Measurements from ENCODE around the gene HYAL2.

The HYAL2 gene

GRCh38 chr3:50339485-50340146 is 17.1 kb upstream of the HYAL2 start:
- Histone ChIP-seq H3K4me1 (ENCODE audit: control insufficient read depth, insufficient read depth, low read length) (no peaks in the 10 kb centered on the region; the same call in 1 of the 2 replicates), H3K4me3 (ENCODE audit: low read depth, low read length) (no peak overlapping the region)
- POLR2A ChIA-PET = interaction anchor here (1.3 kb wide), 1 partner anchor 12 kb away, joined by 3 read pairs; the partner anchor contains the start of gene TUSC2

GRCh38 chr3:50338965-50339364 is 16.4 kb upstream of the HYAL2 start:
- Histone ChIP-seq H3K36me3 (ENCODE audit: control insufficient read depth in 2 of 2, insufficient read depth in 1 of 2, low read length in 2 of 2) (peaks cover 0 to 27% of the 10 kb centered on the region in 2 experiments; a peak in 2 of 3 replicates), H3K4me1 (ENCODE audit: control insufficient read depth, insufficient read depth, low read length) (no peaks in the 10 kb centered on the region; the same call in 1 of the 2 replicates), H3K4me3 (ENCODE audit: low read depth, low read length) (no peak overlapping the region), H3K27ac (ENCODE audit: extremely low read depth, low read depth, low read length) (no peak overlapping the region), H3K9me3 (ENCODE audit: control insufficient read depth, insufficient read depth, low read depth, low read length) (no peaks in the 10 kb centered on the region)
- TF ChIP-seq ZNF366 (tag by site-specific recombination; conservative IDR thresholded peaks at IDR 0.05) (no peak), MZF1 (tag by site-specific recombination; IDR thresholded peaks at IDR 0.05; ENCODE audit: borderline replicate concordance) (no peak), ZNF549 (tag by site-specific recombination; IDR thresholded peaks at IDR 0.05) (no peak), ZBTB20 (tag by site-specific recombination; IDR thresholded peaks at IDR 0.05) (no peak), ZNF660 (tag by site-specific recombination; IDR thresholded peaks at IDR 0.05) (no peak), ZBTB21 (tag by site-specific recombination; IDR thresholded peaks at IDR 0.05) (no peak), ZNF768 (tag by site-specific recombination; IDR thresholded peaks at IDR 0.05) (no peak), ZNF280D (tag by site-specific recombination; IDR thresholded peaks at IDR 0.05) (no peak), ZNF202 (tag by site-specific recombination; IDR thresholded peaks at IDR 0.05; ENCODE audit: borderline replicate concordance) (no peak), ZNF169 (tag by site-specific recombination; IDR thresholded peaks at IDR 0.05) (no peak), ZBTB48 (tag by site-specific recombination; IDR thresholded peaks at IDR 0.05) (no peak), ZNF580 (tag by site-specific recombination; IDR thresholded peaks at IDR 0.05) (no peak), ZNF140 (tag by site-specific recombination; IDR thresholded peaks at IDR 0.05) (no peak), SCRT2 (tag by site-specific recombination; IDR thresholded peaks at IDR 0.05) (no peak), ZXDB (tag by site-specific recombination; IDR thresholded peaks at IDR 0.05) (no peak), TSHZ1 (tag by site-specific recombination; IDR thresholded peaks at IDR 0.05; ENCODE audit: borderline replicate concordance) (no peak), ZNF311 (tag by site-specific recombination; IDR thresholded peaks at IDR 0.05; ENCODE audit: borderline replicate concordance) (no peak)
- ChIA-PET POLR2A (no interaction called here), CTCF (no interaction called here)

More at GRCh38 chr3:50339485-50340146, 17.1 kb upstream of the HYAL2 start:
- no peak for TF ChIP-seq PRDM1 (tag by site-specific recombination; IDR thresholded peaks at IDR 0.05)
- peak; percentile 43 for TF ChIP-seq GLIS1 (tag by site-specific recombination; IDR thresholded peaks at IDR 0.05)
- TF ChIP-seq SCRT2 (tag by site-specific recombination; IDR thresholded peaks at IDR 0.05) = peak; percentile 61; the same call in 1 of the 2 replicates
- TF ChIP-seq ZIC2 (tag by site-specific recombination; IDR thresholded peaks at IDR 0.05) = peak; percentile 59
- H3K36me3 ChIP-seq (ENCODE audit: control insufficient read depth in 2 of 2, insufficient read depth in 1 of 2, low read length in 2 of 2) = peaks cover 0 to 21% of the 10 kb centered on the region in 2 experiments; a peak in 2 of 3 replicates
- no peaks in the 10 kb centered on the region for H3K9me3 ChIP-seq (ENCODE audit: control insufficient read depth, insufficient read depth, low read depth, low read length)
- CTCF ChIA-PET = no interaction called here
- H3K27ac ChIP-seq (ENCODE audit: extremely low read depth, low read depth, low read length) = no peak overlapping the region
